ENCODE measurements around the gene DNAH17.

- TF ChIP-seq CTCF (IDR thresholded peaks at IDR 0.05; ENCODE audit: low read depth, low read length, poor library complexity, severe bottlenecking) (no peak), EZH2phosphoT487 (IDR thresholded peaks at IDR 0.05; ENCODE audit: borderline replicate concordance, low read length) (no peak)
Measured at GRCh38 chr17:78596871-78597764, 19.9 kb upstream of the DNAH17 start.

Measured in DOHH2 (cell line).